IPS-18a (cell line): Measurements from ENCODE around the gene TMC8.
"Not testable (repeated sequence)": the region's sequence is repeated elsewhere in the genome, so short reads cannot be mapped to it uniquely, and the experiment has no call there.

Experiments used
- H3K27ac ChIP-seq: one replicate; pipeline ENCODE4 v1.5.1; 2013; ENCODE audit warnings: low read length
- H3K27me3 ChIP-seq: one replicate; pipeline ENCODE4 v1.6.1; 2013; ENCODE audit warnings: mild to moderate bottlenecking, low read length; ENCODE audit not compliant: control insufficient read depth, insufficient read depth
- H3K36me3 ChIP-seq: one replicate; pipeline ENCODE4 v1.6.1; 2013; ENCODE audit warnings: low read depth, low read length; ENCODE audit not compliant: control insufficient read depth
- H3K4me1 ChIP-seq: one replicate; pipeline ENCODE4 v1.6.1; 2013; ENCODE audit warnings: low read depth, low read length; ENCODE audit not compliant: control insufficient read depth
- H3K4me3 ChIP-seq: one replicate; pipeline ENCODE4 v1.5.1; 2013; ENCODE audit warnings: low read length
- H3K9ac ChIP-seq: one replicate; pipeline ENCODE4 v1.6.1; 2013; ENCODE audit warnings: mild to moderate bottlenecking, low read length, moderate library complexity
- H3K9me3 ChIP-seq: one replicate; pipeline ENCODE4 v1.6.1; 2013; ENCODE audit warnings: low read depth, low read length; ENCODE audit not compliant: control insufficient read depth

The TMC8 gene

GRCh38 chr17:78133971-78134898 lies 3.7 kb downstream of the TMC8 start:
- H3K9me3 ChIP-seq, result no peaks in the 10 kb centered on the region
- no peaks in the 10 kb centered on the region for H3K4me1 ChIP-seq
- peaks cover 40% of the 10 kb centered on the region for H3K27me3 ChIP-seq
- H3K36me3 ChIP-seq, result no peaks in the 10 kb centered on the region
- H3K4me3 ChIP-seq, result no peak overlapping the region
- H3K9ac ChIP-seq, result no peak overlapping the region
- H3K27ac ChIP-seq, result no peak overlapping the region

GRCh38 chr17:78134899-78135385 lies 4.4 kb downstream of the TMC8 start:
- Histone ChIP-seq H3K4me1 (no peaks in the 10 kb centered on the region), H3K9me3 (no peaks in the 10 kb centered on the region), H3K4me3 (no peak overlapping the region), H3K27ac (no peak overlapping the region), H3K36me3 (no peaks in the 10 kb centered on the region), H3K27me3 (peaks cover 40% of the 10 kb centered on the region), H3K9ac (no peak overlapping the region)

GRCh38 chr17:78135858-78136500 lies 5.4 kb downstream of the TMC8 start:
- H3K4me1 ChIP-seq, result no peaks in the 10 kb centered on the region
- H3K9me3 ChIP-seq, result no peaks in the 10 kb centered on the region
- H3K36me3 ChIP-seq, result no peaks in the 10 kb centered on the region
- H3K27ac ChIP-seq, result no peak overlapping the region
- H3K9ac ChIP-seq, result no peak overlapping the region
- H3K27me3 ChIP-seq, result peaks cover 32% of the 10 kb centered on the region
- H3K4me3 ChIP-seq, result no peak overlapping the region

- Histone ChIP-seq H3K4me3 (no peak overlapping the region), H3K36me3 (no peaks in the 10 kb centered on the region), H3K4me1 (no peaks in the 10 kb centered on the region), H3K9ac (no peak overlapping the region), H3K27ac (no peak overlapping the region), H3K9me3 (no peaks in the 10 kb centered on the region), H3K27me3 (peaks cover 16% of the 10 kb centered on the region)
These were observed 7.0 kb downstream of the TMC8 start for GRCh38 chr17:78137392-78138203.

DNA sequence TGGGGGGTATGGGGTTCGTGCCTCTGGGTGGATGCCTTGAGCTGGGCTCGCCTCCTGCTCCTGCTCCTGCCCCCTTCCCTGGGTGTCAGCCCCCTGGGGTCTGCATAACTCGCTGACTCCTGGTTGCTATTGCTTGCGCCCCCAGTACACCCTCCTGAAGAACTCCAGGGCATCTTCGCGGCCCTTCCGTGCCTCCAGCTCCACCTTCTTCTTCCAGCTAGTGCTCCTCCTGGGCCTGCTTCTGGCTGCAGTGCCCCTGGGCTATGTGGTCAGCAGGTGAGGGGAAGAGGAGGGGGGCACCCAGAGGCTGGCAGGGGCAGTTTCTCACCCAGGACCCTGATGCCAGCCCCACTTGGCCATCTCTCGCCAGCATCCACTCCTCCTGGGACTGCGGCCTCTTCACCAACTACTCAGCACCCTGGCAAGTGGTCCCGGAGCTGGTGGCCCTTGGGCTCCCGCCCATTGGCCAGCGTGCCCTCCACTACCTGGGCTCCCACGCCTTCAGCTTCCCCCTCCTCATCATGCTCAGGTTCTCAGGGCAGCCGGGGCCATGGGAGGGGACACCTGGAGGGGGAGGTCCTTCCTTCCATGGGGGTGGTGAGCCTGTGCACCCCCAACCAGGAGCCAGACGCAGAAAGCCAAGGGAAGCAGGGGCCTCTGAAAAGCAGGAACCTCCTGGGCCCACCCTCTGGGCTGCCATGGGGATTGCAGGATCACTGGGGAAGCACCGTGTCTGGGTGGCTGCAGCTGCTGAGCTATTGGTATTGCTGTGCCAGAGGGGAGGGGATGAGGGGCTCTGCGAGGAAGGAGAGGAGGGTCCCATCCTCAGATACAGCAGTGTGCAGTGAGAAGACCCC lies 7.9 kb downstream of the TMC8 start:
- H3K4me1 ChIP-seq, result no peaks in the 10 kb centered on the region
- H3K9ac ChIP-seq, result no peak overlapping the region
- no peak overlapping the region for H3K4me3 ChIP-seq
- H3K9me3 ChIP-seq, result no peaks in the 10 kb centered on the region
- no peak overlapping the region for H3K27ac ChIP-seq
- peaks cover 8% of the 10 kb centered on the region for H3K27me3 ChIP-seq
- H3K36me3 ChIP-seq, result no peaks in the 10 kb centered on the region

- not testable (repeated sequence) for H3K9me3 ChIP-seq, H3K36me3 ChIP-seq, H3K4me1 ChIP-seq, H3K27ac ChIP-seq, H3K9ac ChIP-seq, H3K4me3 ChIP-seq, H3K27me3 ChIP-seq
These were observed 9.2 kb downstream of the TMC8 start for GRCh38 chr17:78139861-78140168.

DNA sequence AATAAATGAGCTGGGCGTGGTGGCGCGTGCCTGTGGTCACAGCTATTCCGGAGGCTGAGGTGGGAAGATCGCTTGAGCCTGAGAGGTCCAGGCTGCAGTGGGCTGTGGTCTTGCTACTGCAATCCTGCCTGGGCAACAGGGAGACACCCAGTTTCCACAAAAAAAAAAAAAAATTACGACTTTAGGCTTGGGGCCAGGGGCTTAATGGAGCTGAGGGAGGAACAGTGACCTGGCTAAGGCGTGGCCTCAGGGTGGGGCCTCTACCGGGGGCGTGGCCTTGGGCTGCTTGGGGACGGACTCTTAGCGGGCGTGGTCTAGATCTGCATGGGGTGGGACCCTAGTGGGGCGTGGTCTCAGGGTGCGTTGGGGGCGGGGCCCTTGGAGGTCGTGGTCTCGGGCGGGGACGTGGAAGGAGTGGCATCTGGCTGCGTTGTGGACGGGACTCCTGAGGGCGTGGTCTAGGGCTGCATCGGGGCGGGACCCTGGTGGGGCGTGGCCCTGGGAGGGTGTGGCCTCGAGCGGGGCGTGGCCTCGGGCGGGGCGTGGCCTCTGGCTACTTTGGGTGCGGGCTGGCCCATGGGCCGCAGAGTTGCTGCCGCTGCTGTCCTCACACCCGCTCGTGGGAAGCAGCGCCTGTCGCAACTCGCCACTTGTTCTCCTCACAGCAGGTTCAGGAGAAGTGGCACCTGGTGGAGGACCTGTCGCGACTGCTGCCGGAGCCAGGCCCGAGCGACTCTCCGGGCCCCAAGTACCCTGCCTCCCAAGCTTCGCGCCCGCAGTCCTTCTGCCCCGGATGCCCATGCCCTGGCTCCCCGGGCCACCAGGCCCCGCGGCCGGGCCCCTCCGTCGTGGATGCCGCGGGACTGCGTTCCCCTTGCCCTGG lies 9.8 kb downstream of the TMC8 start:
- Histone ChIP-seq H3K9ac (no peak overlapping the region), H3K36me3 (no peaks in the 10 kb centered on the region), H3K27ac (no peak overlapping the region), H3K27me3 (no peaks in the 10 kb centered on the region), H3K4me3 (no peak overlapping the region), H3K4me1 (no peaks in the 10 kb centered on the region), H3K9me3 (no peaks in the 10 kb centered on the region)

- Histone ChIP-seq H3K27me3 (no peaks in the 10 kb centered on the region), H3K9ac (no peak overlapping the region), H3K4me3 (no peak overlapping the region), H3K9me3 (no peaks in the 10 kb centered on the region), H3K4me1 (no peaks in the 10 kb centered on the region), H3K27ac (no peak overlapping the region), H3K36me3 (no peaks in the 10 kb centered on the region)
These were observed 11.0 kb downstream of the TMC8 start for GRCh38 chr17:78141437-78142118.

DNA sequence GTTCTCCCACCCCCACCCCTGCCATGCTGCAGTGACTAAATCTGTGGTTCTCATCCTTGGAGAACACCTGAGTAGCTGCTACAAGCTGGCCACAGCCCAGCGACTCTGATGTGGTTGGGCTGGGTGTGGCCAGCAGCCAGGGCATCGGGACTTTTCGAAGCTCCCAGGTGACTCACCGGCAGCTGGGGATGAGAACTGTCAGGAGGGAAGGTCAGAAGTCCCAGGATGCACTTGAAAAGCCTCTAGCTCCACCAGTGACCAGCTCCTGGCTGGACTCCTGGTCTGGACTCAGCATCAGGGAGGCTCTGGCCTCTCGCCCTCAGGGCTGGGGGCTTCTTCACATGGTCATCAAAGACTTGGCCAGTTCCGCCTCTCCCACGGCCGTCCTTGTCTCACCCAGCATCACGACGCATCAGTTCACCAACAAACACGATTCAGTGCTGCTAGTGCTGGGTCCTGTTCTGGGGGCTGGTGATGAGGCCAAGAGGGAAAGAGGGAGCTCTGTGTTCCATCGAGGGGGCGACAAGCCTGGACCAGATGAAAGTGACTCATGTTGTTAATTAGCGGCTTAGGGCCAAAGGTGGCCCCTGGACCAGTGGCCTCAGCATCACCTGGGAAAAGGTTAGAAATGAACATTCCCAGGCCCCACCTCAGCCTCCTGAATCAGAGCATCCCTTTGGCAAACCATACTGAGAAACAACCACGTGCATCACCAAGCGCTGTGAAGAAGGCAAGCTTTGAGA lies 11.7 kb downstream of the TMC8 start:
- H3K4me1 ChIP-seq, result no peaks in the 10 kb centered on the region
- no peaks in the 10 kb centered on the region for H3K36me3 ChIP-seq
- no peaks in the 10 kb centered on the region for H3K9me3 ChIP-seq
- H3K4me3 ChIP-seq, result no peak overlapping the region
- no peak overlapping the region for H3K27ac ChIP-seq
- H3K27me3 ChIP-seq, result no peaks in the 10 kb centered on the region
- H3K9ac ChIP-seq, result no peak overlapping the region
